ENCODE measurements around the gene PRMT7.

PRMT7 gene

GRCh38 chr16:68310774-68311511 lies at the start of gene PRMT7, which contains the start of gene SLC7A6OS:
PRMT7 (plus strand) TSS chr16:68311019; CDS start chr16:68315980, 4,961 bp downstream.
SLC7A6OS (minus strand) TSS chr16:68310946; CDS start chr16:68310926, 20 bp downstream.
- peak; percentile 71 for DNase-seq

GRCh38 chr16:68263559-68264127 lies 47.2 kb upstream of the PRMT7 start:
- no peak for DNase-seq

- peak; percentile 52 for DNase-seq
These were observed 46.4 kb upstream of the PRMT7 start, which contains the start of gene SLC7A6 for GRCh38 chr16:68264128-68265077. SLC7A6 (plus strand) TSS chr16:68264526; CDS start chr16:68274727, 10,201 bp downstream.

GRCh38 chr16:68265078-68265920 lies 45.5 kb upstream of the PRMT7 start:
- peak; percentile 1 for DNase-seq

- no peak for DNase-seq
These were observed 43.0 kb upstream of the PRMT7 start for GRCh38 chr16:68267612-68268405.

- DNase-seq = no peak
These were observed 41.0 kb upstream of the PRMT7 start for GRCh38 chr16:68269793-68270192.

GRCh38 chr16:68270353-68270752 lies 40.5 kb upstream of the PRMT7 start:
- DNase-seq = no peak

- DNase-seq = no peak
These were observed 38.2 kb upstream of the PRMT7 start for GRCh38 chr16:68272507-68273209.

- no peak for DNase-seq
These were observed 37.4 kb upstream of the PRMT7 start for GRCh38 chr16:68273459-68273858.

GRCh38 chr16:68273896-68274295 lies 36.9 kb upstream of the PRMT7 start:
- DNase-seq = no peak

GRCh38 chr16:68274441-68274840 lies 36.4 kb upstream of the PRMT7 start:
- no peak for DNase-seq

- DNase-seq = peak; percentile 72
These were observed 35.1 kb upstream of the PRMT7 start for GRCh38 chr16:68275611-68276191.

GRCh38 chr16:68276223-68276622 lies 34.6 kb upstream of the PRMT7 start:
- DNase-seq = no peak

- no peak for DNase-seq
These were observed 30.9 kb upstream of the PRMT7 start for GRCh38 chr16:68279726-68280558.

- no peak for DNase-seq
These were observed 29.3 kb upstream of the PRMT7 start for GRCh38 chr16:68281368-68282063.

- no peak for DNase-seq
These were observed 28.8 kb upstream of the PRMT7 start for GRCh38 chr16:68282064-68282452.

GRCh38 chr16:68283346-68283745 lies 27.5 kb upstream of the PRMT7 start:
- DNase-seq = no peak

- no peak for DNase-seq
These were observed 26.8 kb upstream of the PRMT7 start for GRCh38 chr16:68283801-68284598.
